Astrocyte of the spinal cord (primary cell): Measurements from ENCODE around the gene LSAMP.

Source experiments
- DNase-seq: peaks from one replicate; pipeline ENCODE4 v3.0.0; 2011; ENCODE audit warnings: low read depth, low spot score
- H3K4me3 ChIP-seq: 2 replicates; pipeline ENCODE4 v1.5.1; 2011; ENCODE audit warnings: low read depth, mild to moderate bottlenecking, low read length, moderate library complexity
- in situ Hi-C: cut with HindIII; loops from 2 replicates; pipeline ENCODE4 v1.10.0; 2017; ENCODE audit warnings: low sequenced_read_pairs
- TF ChIP-seq, protein P1 (sequence below): IDR thresholded peaks from 2 replicates; pipeline ENCODE4 v1.5.1; 2012; ENCODE audit warnings: low read depth, mild to moderate bottlenecking, low read length, inconsistent platforms

The LSAMP gene

DNA sequence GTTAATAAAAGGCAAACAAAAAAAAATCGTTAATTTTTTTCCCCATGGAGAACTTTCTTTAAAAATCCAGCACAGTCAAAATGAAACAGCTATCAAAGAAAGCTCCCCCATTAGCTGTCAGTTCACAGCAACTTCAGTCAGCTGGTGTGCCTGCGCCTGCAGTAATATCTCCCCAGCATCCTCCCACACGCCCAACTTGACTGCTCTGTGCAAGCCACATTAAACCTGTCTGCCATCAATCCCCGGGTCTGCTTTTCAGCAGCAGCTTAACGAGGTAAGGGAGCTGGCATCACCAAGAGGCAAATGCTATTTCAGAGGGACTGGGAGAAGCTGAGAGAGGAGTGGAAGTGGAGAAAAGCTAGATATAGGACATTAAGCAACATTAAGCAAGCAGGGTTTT is 484.5 kb downstream of the LSAMP start:
- TF ChIP-seq, protein P1, sequence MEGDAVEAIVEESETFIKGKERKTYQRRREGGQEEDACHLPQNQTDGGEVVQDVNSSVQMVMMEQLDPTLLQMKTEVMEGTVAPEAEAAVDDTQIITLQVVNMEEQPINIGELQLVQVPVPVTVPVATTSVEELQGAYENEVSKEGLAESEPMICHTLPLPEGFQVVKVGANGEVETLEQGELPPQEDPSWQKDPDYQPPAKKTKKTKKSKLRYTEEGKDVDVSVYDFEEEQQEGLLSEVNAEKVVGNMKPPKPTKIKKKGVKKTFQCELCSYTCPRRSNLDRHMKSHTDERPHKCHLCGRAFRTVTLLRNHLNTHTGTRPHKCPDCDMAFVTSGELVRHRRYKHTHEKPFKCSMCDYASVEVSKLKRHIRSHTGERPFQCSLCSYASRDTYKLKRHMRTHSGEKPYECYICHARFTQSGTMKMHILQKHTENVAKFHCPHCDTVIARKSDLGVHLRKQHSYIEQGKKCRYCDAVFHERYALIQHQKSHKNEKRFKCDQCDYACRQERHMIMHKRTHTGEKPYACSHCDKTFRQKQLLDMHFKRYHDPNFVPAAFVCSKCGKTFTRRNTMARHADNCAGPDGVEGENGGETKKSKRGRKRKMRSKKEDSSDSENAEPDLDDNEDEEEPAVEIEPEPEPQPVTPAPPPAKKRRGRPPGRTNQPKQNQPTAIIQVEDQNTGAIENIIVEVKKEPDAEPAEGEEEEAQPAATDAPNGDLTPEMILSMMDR, result no peak
- H3K4me3 ChIP-seq, result no peak overlapping the region
- no peak for DNase-seq
- in situ Hi-C loops, result no loop called here

DNA sequence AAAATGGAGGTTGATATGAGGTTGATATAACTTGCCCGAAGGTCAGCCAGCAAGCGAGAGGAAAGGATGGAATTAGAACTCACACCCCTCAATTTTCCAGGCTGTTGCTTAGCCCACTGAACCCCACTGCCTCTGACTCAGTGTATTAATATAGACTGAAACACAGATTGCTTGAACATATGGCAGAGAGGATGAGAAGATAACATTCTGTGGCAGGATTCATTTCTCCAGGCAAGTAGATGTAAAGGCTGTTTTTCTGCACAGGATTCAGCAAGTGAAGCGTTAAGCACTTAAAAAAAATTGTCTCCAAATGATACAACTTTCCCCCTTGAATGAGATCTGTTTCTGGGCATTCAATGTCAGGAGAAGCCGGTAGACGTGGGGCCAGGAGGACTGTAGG is 486.8 kb downstream of the LSAMP start:
- no peak for DNase-seq
- TF ChIP-seq, protein P1, result no peak
- no peak overlapping the region for H3K4me3 ChIP-seq
- in situ Hi-C loops, result no loop called here

DNA sequence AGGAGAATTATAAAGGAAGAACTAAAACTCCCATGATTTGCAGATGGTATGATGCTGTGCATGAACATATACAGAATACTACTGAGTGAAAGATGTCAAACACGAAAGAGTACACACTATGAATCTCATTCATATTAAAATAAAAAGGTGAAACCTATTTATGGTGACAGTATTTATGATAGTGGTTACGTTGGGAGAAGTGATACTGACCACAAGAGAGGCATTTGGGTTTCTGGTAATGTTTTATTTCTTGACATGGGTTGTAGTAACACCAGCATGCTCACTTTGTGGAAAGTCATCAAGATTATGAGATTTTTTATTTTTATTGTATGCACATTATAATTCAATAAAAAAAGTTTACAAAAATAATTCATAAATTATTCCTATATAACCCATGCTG is 498.0 kb downstream of the LSAMP start:
- in situ Hi-C loops, result no loop called here
- DNase-seq, result no peak
- TF ChIP-seq, protein P1, result no peak
- H3K4me3 ChIP-seq, result no peak overlapping the region

DNA sequence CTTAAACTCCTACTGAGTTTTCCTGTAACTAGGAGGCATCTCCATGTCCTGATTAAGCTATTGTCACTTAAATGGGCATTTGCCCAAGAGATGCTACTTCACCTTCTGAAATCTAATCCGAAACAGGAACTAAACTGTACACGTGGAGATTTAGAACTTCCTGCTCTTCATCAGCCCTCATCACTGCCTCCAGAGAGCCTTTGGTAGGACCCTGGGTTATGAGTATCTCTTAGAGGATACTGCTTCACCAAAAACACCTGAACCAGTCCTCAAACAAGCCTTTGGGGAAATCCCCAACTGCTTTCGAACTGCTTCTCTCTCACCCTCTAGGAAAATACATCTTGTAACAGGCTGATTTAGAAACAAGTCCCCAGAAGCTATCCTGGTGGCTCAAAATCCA is 501.7 kb downstream of the LSAMP start:
- in situ Hi-C loops, result no loop called here
- DNase-seq, result no peak
- TF ChIP-seq, protein P1, result no peak
- no peak overlapping the region for H3K4me3 ChIP-seq

DNA sequence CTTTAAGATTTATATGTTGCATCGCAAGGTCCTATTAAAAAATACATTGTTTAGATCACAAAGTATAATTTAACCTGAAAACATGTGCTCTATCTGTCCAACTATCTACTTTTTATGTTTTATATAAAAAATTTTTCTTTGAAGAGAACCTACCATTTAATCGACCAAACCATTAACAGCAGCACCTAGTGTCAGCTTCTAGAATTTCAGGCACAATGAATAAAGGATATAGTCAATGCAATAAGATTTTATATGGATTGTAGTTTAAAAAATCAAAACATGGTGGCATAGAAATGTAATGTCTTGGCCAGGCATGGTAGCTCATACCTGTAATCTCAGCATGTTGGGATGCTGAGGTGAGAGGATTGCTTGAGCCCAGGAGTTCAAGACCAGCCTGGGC is 508.2 kb downstream of the LSAMP start:
- in situ Hi-C loops, result no loop called here
- TF ChIP-seq, protein P1, result peak; percentile 55
- DNase-seq, result no peak

DNA sequence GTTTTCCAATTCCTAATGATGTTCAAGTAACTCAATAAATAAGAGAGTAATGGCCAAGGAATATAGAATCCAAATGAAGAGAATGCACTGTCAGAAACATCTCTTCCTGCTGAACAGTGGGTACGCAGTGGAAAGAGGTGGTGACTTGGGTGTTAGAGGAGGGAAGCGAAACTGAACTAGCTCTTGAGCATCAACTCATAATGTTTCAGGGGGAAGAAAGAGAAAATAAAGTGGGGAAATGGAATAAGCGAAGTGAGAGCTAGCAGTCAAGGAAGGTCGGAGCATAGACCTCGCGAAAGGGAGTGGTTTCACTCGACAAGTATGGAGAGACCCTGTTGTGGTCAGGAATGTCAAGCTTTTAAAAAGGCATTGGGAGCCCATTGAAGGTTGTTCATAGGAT is 512.5 kb downstream of the LSAMP start:
- in situ Hi-C loops, result no loop called here
- no peak for DNase-seq
- TF ChIP-seq, protein P1, result no peak
- H3K4me3 ChIP-seq, result no peak overlapping the region

More for the DNA sequence above, 508.2 kb downstream of the LSAMP start:
- no peak overlapping the region for H3K4me3 ChIP-seq

DNA sequence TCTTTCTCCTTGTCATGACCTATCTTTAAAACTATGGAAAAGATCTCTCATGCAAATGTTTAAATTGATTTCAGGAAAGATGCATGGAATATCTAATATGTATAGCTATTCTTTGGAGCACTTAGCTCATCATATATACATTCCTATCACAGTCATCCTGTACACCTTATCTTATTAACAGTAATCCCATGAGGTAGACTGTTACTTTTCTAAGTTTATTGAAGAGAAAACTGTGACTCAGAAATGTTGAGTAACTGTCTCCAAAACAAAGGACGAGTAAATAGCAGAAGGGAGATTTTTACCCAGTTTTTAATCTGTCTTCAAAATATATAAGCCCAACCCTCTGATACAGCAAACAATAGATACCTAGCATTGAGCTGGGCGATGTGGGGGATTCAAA is 513.7 kb downstream of the LSAMP start:
- DNase-seq, result no peak
- in situ Hi-C loops, result no loop called here
- TF ChIP-seq, protein P1, result no peak
- H3K4me3 ChIP-seq, result no peak overlapping the region
